ENCODE measurements around the gene AP1S1. TPM values are rescaled to one million over a fixed set of nuclear protein-coding genes. Genes with fewer than 3 reads are reported as not detected.
A peak's percentile ranks its signal among the peaks of the same experiment; 100 is the strongest.
"Not testable (repeated sequence)": the region's sequence is repeated elsewhere in the genome, so short reads cannot be mapped to it uniquely, and the experiment has no call there.

The AP1S1 gene
- total RNA-seq, 1 donor, result 77.5 TPM

- no peak overlapping the region for H3K4me3 ChIP-seq (ENCODE audit: low read depth, low read length)
- DNase-seq (ENCODE audit: low read depth), result no peak
- TF ChIP-seq CTCF (IDR thresholded peaks at IDR 0.05; ENCODE audit: insufficient read depth, low read length), result no peak
These were observed 43.0 kb upstream of the AP1S1 start for GRCh38 chr7:101111261-101111660.

GRCh38 chr7:101112233-101112632, 42.0 kb upstream of the AP1S1 start:
- H3K4me3 ChIP-seq (ENCODE audit: low read depth, low read length), result no peak overlapping the region
- TF ChIP-seq CTCF (IDR thresholded peaks at IDR 0.05; ENCODE audit: insufficient read depth, low read length), result no peak
- DNase-seq (ENCODE audit: low read depth), result peak; percentile 67

GRCh38 chr7:101113140-101113539, 41.1 kb upstream of the AP1S1 start:
- not testable (repeated sequence) for DNase-seq (ENCODE audit: low read depth); H3K4me3 ChIP-seq (ENCODE audit: low read depth, low read length)

- no peak for DNase-seq (ENCODE audit: low read depth)
- no peak for TF ChIP-seq CTCF (IDR thresholded peaks at IDR 0.05; ENCODE audit: insufficient read depth, low read length)
These were observed 40.4 kb upstream of the AP1S1 start for GRCh38 chr7:101113836-101114235.

GRCh38 chr7:101114492-101114891, 39.8 kb upstream of the AP1S1 start:
- H3K4me3 ChIP-seq (ENCODE audit: low read depth, low read length), result no peak overlapping the region
- no peak for DNase-seq (ENCODE audit: low read depth)
- TF ChIP-seq CTCF (IDR thresholded peaks at IDR 0.05; ENCODE audit: insufficient read depth, low read length), result no peak

More at GRCh38 chr7:101113836-101114235, 40.4 kb upstream of the AP1S1 start:
- H3K4me3 ChIP-seq (ENCODE audit: low read depth, low read length), result no peak overlapping the region

GRCh38 chr7:101115215-101115614, 39.1 kb upstream of the AP1S1 start:
- H3K4me3 ChIP-seq (ENCODE audit: low read depth, low read length), result no peak overlapping the region
- no peak for TF ChIP-seq CTCF (IDR thresholded peaks at IDR 0.05; ENCODE audit: insufficient read depth, low read length)
- no peak for DNase-seq (ENCODE audit: low read depth)

- no peak for TF ChIP-seq CTCF (IDR thresholded peaks at IDR 0.05; ENCODE audit: insufficient read depth, low read length)
- DNase-seq (ENCODE audit: low read depth), result peak; percentile 60
- no peak overlapping the region for H3K4me3 ChIP-seq (ENCODE audit: low read depth, low read length)
These were observed 37.4 kb upstream of the AP1S1 start for GRCh38 chr7:101116898-101117297.
